Upper lobe of left lung (tissue), 4 donors: Measurements from ENCODE around the gene TNFAIP8L2.

Source experiments
- CTCF ChIP-seq, 6 experiments: fragments of 450-650 bp in 4 of 6; fragments of 200-600 bp in 2 of 6; sonication (generic) in 2 of 6; IDR thresholded peaks; one replicate each; pipeline ENCODE4 v1.5.1; 2016 to 2019; ENCODE audit warnings: antibody characterized with exemption in 6 of 6
- POLR2A ChIP-seq, 4 donors: fragments of 450-650 bp; IDR thresholded peaks; one replicate each; pipeline ENCODE4 v1.5.1; 2016 to 2017; ENCODE audit warnings: antibody characterized with exemption in 4 of 4, mild to moderate bottlenecking in 2 of 4
- POLR2AphosphoS5 ChIP-seq, 2 donors: sonication (generic); formaldehyde crosslinking; IDR thresholded peaks; one replicate each; pipeline ENCODE4 v1.5.1; 2017; ENCODE audit warnings: antibody characterized with exemption in 2 of 2

GRCh38 chr1:151192047-151192446 is 35.6 kb downstream of the TNFAIP8L2 start:
- TF ChIP-seq CTCF (IDR thresholded peaks at IDR 0.05) (no peak), POLR2AphosphoS5 (IDR thresholded peaks at IDR 0.05) (no peak), POLR2A (IDR thresholded peaks at IDR 0.05) (no peak)
